HEK293 (cell line): ENCODE measurements around the gene SH3BP4.

Source experiments
- HOXA7 ChIP-seq: sonication (generic); formaldehyde crosslinking; IDR thresholded peaks from 2 replicates; pipeline ENCODE4 v1.8.1; 2022; ENCODE audit warnings: missing genetic modification reagents, borderline replicate concordance
- SETDB1 ChIP-seq: IDR thresholded peaks from one replicate; pipeline ENCODE4 v1.6.1; 2017; ENCODE audit warnings: mild to moderate bottlenecking, low read length, moderate library complexity, mixed read lengths; ENCODE audit not compliant: insufficient read length
- SP2 ChIP-seq: fragments of 450-650 bp; formaldehyde crosslinking; IDR thresholded peaks from 2 replicates; pipeline ENCODE4 v1.5.1; 2016; ENCODE audit warnings: missing biosample characterization, missing genetic modification characterization
- WT1 ChIP-seq: fragments of 450-650 bp; formaldehyde crosslinking; IDR thresholded peaks from 2 replicates; pipeline ENCODE4 v1.5.1; 2016; ENCODE audit warnings: missing biosample characterization, missing genetic modification characterization
- ZBTB20 ChIP-seq: fragments of 450-650 bp; formaldehyde crosslinking; IDR thresholded peaks from 2 replicates; pipeline ENCODE4 v1.5.1; 2016; ENCODE audit warnings: missing biosample characterization, missing genetic modification characterization
- ZBTB8A ChIP-seq: fragments of 450-650 bp; formaldehyde crosslinking; IDR thresholded peaks from 2 replicates; pipeline ENCODE4 v1.5.1; 2016; ENCODE audit warnings: missing biosample characterization, missing genetic modification characterization
- ZNF501 ChIP-seq: fragments of 450-650 bp; formaldehyde crosslinking; IDR thresholded peaks from 2 replicates; pipeline ENCODE4 v1.5.1; 2016; ENCODE audit warnings: missing biosample characterization, missing genetic modification characterization
- ZNF558 ChIP-seq: fragments of 450-650 bp; formaldehyde crosslinking; IDR thresholded peaks from 2 replicates; pipeline ENCODE4 v1.5.1; 2016; ENCODE audit warnings: missing biosample characterization, missing genetic modification characterization
- ZNF561 ChIP-seq: fragments of 450-650 bp; IDR thresholded peaks from 2 replicates; pipeline ENCODE4 v1.5.1; 2018; ENCODE audit warnings: missing biosample characterization, missing genetic modification characterization, borderline replicate concordance
- ZNF777 ChIP-seq: fragments of 450-650 bp; formaldehyde crosslinking; IDR thresholded peaks from 2 replicates; pipeline ENCODE4 v1.5.1; 2017; ENCODE audit warnings: missing biosample characterization, missing genetic modification characterization, borderline replicate concordance
- TF ChIP-seq, protein P1 (sequence below): fragments of 450-650 bp; formaldehyde crosslinking; IDR thresholded peaks from 2 replicates; pipeline ENCODE4 v1.5.1; 2016; ENCODE audit warnings: missing biosample characterization, missing genetic modification characterization
- TF ChIP-seq, protein P2 (sequence below): fragments of 450-650 bp; formaldehyde crosslinking; IDR thresholded peaks from 2 replicates; pipeline ENCODE4 v1.5.1; 2017; ENCODE audit warnings: missing biosample characterization, missing genetic modification characterization
- TF ChIP-seq, protein P3 (sequence below): fragments of 450-650 bp; formaldehyde crosslinking; IDR thresholded peaks from 2 replicates; pipeline ENCODE4 v1.5.1; 2016; ENCODE audit warnings: missing biosample characterization, missing genetic modification characterization
- TF ChIP-seq, protein P4 (sequence below): fragments of 450-650 bp; formaldehyde crosslinking; IDR thresholded peaks from 2 replicates; pipeline ENCODE4 v1.5.1; 2016; ENCODE audit warnings: missing biosample characterization, missing genetic modification characterization

DNA sequence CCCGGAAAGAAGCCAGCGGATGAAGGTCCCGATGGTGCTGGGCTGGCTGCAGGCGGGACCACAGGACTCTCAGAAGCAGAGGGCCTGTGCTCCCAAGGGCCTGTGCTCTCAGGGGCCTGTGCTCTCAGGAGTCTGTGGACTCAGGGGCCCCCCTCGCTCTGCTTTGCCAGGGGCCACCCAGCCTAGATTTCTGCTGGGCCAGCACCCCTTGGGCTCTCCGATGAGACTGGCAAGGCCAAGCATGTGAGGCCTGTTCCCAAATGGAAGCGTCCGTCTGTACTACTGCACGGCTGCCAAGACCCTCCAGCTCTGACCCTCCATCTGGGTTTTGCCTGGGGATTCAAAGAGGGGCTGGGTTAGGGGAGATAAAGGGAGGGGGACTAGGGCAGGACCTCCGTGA is 54.6 kb downstream of the SH3BP4 start:
- TF ChIP-seq, protein P1, sequence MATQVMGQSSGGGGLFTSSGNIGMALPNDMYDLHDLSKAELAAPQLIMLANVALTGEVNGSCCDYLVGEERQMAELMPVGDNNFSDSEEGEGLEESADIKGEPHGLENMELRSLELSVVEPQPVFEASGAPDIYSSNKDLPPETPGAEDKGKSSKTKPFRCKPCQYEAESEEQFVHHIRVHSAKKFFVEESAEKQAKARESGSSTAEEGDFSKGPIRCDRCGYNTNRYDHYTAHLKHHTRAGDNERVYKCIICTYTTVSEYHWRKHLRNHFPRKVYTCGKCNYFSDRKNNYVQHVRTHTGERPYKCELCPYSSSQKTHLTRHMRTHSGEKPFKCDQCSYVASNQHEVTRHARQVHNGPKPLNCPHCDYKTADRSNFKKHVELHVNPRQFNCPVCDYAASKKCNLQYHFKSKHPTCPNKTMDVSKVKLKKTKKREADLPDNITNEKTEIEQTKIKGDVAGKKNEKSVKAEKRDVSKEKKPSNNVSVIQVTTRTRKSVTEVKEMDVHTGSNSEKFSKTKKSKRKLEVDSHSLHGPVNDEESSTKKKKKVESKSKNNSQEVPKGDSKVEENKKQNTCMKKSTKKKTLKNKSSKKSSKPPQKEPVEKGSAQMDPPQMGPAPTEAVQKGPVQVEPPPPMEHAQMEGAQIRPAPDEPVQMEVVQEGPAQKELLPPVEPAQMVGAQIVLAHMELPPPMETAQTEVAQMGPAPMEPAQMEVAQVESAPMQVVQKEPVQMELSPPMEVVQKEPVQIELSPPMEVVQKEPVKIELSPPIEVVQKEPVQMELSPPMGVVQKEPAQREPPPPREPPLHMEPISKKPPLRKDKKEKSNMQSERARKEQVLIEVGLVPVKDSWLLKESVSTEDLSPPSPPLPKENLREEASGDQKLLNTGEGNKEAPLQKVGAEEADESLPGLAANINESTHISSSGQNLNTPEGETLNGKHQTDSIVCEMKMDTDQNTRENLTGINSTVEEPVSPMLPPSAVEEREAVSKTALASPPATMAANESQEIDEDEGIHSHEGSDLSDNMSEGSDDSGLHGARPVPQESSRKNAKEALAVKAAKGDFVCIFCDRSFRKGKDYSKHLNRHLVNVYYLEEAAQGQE, result no peak
- TF ChIP-seq, protein P2, sequence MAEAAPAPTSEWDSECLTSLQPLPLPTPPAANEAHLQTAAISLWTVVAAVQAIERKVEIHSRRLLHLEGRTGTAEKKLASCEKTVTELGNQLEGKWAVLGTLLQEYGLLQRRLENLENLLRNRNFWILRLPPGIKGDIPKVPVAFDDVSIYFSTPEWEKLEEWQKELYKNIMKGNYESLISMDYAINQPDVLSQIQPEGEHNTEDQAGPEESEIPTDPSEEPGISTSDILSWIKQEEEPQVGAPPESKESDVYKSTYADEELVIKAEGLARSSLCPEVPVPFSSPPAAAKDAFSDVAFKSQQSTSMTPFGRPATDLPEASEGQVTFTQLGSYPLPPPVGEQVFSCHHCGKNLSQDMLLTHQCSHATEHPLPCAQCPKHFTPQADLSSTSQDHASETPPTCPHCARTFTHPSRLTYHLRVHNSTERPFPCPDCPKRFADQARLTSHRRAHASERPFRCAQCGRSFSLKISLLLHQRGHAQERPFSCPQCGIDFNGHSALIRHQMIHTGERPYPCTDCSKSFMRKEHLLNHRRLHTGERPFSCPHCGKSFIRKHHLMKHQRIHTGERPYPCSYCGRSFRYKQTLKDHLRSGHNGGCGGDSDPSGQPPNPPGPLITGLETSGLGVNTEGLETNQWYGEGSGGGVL (tag by site-specific recombination), result no peak
- no peak for TF ChIP-seq WT1
- TF ChIP-seq, protein P3, sequence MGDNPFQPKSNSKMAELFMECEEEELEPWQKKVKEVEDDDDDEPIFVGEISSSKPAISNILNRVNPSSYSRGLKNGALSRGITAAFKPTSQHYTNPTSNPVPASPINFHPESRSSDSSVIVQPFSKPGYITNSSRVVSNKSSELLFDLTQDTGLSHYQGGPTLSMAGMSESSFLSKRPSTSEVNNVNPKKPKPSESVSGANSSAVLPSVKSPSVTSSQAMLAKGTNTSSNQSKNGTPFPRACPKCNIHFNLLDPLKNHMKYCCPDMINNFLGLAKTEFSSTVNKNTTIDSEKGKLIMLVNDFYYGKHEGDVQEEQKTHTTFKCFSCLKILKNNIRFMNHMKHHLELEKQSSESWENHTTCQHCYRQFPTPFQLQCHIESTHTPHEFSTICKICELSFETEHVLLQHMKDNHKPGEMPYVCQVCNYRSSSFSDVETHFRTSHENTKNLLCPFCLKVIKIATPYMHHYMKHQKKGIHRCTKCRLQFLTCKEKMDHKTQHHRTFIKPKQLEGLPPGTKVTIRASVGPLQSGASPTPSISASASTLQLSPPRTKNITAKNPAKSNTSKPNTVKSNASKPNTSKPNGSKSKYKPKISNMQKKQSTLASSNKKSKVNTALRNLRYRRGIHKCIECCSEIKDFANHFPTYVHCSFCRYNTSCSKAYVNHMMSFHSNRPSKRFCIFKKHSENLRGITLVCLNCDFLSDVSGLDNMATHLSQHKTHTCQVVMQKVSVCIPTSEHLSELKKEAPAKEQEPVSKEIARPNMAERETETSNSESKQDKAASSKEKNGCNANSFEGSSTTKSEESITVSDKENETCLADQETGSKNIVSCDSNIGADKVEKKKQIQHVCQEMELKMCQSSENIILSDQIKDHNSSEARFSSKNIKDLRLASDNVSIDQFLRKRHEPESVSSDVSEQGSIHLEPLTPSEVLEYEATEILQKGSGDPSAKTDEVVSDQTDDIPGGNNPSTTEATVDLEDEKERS (tag by site-specific recombination), result no peak
- no peak for TF ChIP-seq SP2 (tag by site-specific recombination)
- TF ChIP-seq ZNF558 (tag by site-specific recombination), result no peak
- TF ChIP-seq ZNF501, result no peak
- TF ChIP-seq ZNF561 (tag by site-specific recombination), result no peak
- TF ChIP-seq ZNF777, result no peak
- TF ChIP-seq SETDB1, result no peak
- TF ChIP-seq ZBTB8A (tag by site-specific recombination), result no peak
- TF ChIP-seq, protein P4, sequence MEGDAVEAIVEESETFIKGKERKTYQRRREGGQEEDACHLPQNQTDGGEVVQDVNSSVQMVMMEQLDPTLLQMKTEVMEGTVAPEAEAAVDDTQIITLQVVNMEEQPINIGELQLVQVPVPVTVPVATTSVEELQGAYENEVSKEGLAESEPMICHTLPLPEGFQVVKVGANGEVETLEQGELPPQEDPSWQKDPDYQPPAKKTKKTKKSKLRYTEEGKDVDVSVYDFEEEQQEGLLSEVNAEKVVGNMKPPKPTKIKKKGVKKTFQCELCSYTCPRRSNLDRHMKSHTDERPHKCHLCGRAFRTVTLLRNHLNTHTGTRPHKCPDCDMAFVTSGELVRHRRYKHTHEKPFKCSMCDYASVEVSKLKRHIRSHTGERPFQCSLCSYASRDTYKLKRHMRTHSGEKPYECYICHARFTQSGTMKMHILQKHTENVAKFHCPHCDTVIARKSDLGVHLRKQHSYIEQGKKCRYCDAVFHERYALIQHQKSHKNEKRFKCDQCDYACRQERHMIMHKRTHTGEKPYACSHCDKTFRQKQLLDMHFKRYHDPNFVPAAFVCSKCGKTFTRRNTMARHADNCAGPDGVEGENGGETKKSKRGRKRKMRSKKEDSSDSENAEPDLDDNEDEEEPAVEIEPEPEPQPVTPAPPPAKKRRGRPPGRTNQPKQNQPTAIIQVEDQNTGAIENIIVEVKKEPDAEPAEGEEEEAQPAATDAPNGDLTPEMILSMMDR, result no peak
- no peak for TF ChIP-seq HOXA7
- no peak for TF ChIP-seq ZBTB20 (tag by site-specific recombination)
